HG03139 (cell line): ENCODE measurements around the gene UCN2.
"Not testable (repeated sequence)": the region's sequence is repeated elsewhere in the genome, so short reads cannot be mapped to it uniquely, and the experiment has no call there.

Experiments
- ATAC-seq: cut with Tn5 transposase; IDR thresholded peaks from one replicate; pipeline ENCODE4 v1.9.1; 2021; ENCODE audit not compliant: unreplicated experiment

The UCN2 gene

GRCh38 chr3:48543271-48543866 is 20.2 kb downstream of the UCN2 start:
- no peak for ATAC-seq

GRCh38 chr3:48538451-48538850 is 25.1 kb downstream of the UCN2 start:
- no peak for ATAC-seq

GRCh38 chr3:48536785-48537184 is 26.8 kb downstream of the UCN2 start:
- ATAC-seq: no peak

- no peak for ATAC-seq
Measured at GRCh38 chr3:48536116-48536515, 27.5 kb downstream of the UCN2 start.

GRCh38 chr3:48535578-48535977 is 28.0 kb downstream of the UCN2 start:
- ATAC-seq: no peak

GRCh38 chr3:48532977-48533337 is 30.6 kb downstream of the UCN2 start:
- ATAC-seq: no peak

- ATAC-seq: no peak
Measured at GRCh38 chr3:48532271-48532976, 31.2 kb downstream of the UCN2 start.

- not testable (repeated sequence) for ATAC-seq
Measured at GRCh38 chr3:48530701-48531100, 32.9 kb downstream of the UCN2 start.

- no peak for ATAC-seq
Measured at GRCh38 chr3:48528754-48529153, 34.8 kb downstream of the UCN2 start.

GRCh38 chr3:48528048-48528447 is 35.5 kb downstream of the UCN2 start:
- ATAC-seq: no peak

- ATAC-seq: no peak
Measured at GRCh38 chr3:48524970-48525369, 38.6 kb downstream of the UCN2 start.

- no peak for ATAC-seq
Measured at GRCh38 chr3:48521635-48522034, 41.9 kb downstream of the UCN2 start.

GRCh38 chr3:48519277-48519643 is 44.3 kb downstream of the UCN2 start:
- no peak for ATAC-seq

- ATAC-seq: no peak
Measured at GRCh38 chr3:48518638-48519276, 44.8 kb downstream of the UCN2 start.

- ATAC-seq: no peak
Measured at GRCh38 chr3:48518069-48518468, 45.5 kb downstream of the UCN2 start.

GRCh38 chr3:48516571-48516970 is 47.0 kb downstream of the UCN2 start:
- no peak for ATAC-seq

GRCh38 chr3:48514431-48515227 is 49.0 kb downstream of the UCN2 start:
- no peak for ATAC-seq
